CD4-positive, alpha-beta T cell treated with Interleukin-4 for 1 hour (primary cell): ENCODE measurements around the gene ABAT.

Source experiments
- DNase-seq, 2 donors: peaks; one replicate each; pipeline ENCODE4 v3.0.0-alpha.2; 2020 to 2022

The ABAT gene

DNA sequence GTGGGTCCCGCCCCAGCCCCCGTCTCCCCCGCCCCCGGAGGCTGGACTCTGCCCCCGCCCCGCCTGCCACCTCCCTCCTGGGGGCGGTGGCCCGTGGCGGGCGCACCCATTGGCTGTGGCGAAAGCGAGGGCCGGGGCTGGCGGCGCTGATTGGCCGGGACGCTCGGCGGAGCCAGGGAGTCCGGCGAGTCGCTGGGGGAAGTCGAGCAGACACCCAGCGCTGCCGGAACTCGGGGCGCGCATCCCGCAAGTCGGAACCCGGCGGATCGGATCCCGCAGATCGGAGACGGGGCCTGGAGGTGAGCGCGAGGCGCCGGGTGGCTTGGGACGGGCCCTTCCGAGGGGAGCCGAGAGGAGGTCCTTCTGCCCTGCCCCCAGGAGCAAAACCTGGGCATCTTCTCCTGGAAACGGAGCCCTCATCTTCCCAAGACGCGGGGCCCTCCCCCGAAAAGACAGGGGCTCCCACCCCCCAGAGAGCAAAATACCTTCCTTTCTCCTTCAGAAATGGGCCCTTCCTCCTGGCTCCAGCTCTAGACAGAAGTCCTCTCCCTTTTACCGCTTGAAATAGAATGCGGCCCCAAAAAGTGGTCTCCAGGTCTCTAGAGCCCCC is at the start of gene ABAT:
Gene ABAT, plus strand, starts transcription at position 205 of the 610 bp plus-strand sequence. CDS start 61,123 bp downstream, outside the sequence.
- DNase-seq: peak; percentile 90

DNA sequence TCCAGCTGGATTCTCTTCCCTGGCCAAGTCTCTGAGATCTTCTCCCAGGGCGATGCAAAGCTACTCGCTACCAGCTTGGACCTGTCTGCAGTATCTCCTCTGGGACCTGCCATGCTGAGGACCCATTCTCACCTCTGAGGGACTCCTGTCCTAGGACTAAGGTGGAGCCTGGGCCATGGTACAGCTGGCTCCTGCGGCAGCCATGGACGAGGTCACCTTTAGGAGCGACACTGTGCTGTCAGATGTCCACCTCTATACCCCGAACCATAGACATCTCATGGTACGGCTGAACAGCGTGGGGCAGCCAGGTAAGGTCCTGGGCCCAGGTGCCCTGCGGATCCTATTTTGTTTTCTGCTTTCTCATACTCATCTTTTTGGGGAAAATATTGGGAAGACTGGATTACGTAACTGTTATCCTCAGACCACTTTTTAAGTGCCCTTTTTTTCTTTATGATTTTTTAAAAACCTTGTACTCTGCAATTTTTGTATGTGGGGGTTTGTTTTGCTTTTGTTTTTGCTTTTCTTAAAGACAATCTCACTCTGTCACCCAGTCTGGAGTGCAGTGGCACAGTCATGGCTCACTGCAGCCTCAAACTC is 48.8 kb upstream of the ABAT start:
- DNase-seq: no peak

DNA sequence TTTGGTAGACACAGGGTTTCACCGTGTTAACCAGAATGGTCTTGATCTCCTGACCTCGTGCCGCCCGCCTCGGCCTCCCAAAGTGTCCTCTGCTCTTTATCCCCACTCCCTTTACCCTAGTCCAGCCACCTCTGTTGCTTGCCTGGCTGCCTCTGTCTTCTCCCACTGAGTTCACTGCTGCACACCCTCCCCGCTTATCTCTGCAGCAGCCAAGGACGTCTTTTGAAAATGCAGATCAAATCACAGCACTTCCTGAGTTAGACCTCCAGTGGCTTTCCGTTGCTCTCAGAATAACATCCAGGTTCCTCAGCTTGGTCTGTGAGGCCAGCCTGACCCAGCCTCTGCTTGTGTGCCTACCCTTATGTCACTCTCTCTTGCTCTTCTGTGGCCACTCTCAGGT is 47.5 kb upstream of the ABAT start:
- no peak for DNase-seq

DNA sequence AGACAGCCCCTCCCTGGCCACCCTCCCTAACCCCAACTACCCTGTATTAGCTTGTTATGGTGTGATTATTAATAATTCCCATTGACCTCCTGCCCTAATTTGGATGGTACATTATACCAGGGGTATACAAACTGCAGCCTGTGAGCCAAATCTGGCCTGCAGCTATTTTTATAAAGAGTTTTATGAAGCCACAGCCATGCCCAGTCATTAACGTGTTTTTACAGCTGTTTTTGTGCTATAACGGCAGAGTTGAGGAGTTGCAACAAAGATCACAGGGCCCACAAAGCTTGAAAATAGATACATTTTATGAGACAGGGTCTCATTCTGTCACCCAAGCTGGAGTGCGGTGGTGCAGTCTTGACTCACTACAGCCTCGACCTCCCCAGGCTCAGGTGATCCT is 47.0 kb upstream of the ABAT start:
- no peak for DNase-seq

DNA sequence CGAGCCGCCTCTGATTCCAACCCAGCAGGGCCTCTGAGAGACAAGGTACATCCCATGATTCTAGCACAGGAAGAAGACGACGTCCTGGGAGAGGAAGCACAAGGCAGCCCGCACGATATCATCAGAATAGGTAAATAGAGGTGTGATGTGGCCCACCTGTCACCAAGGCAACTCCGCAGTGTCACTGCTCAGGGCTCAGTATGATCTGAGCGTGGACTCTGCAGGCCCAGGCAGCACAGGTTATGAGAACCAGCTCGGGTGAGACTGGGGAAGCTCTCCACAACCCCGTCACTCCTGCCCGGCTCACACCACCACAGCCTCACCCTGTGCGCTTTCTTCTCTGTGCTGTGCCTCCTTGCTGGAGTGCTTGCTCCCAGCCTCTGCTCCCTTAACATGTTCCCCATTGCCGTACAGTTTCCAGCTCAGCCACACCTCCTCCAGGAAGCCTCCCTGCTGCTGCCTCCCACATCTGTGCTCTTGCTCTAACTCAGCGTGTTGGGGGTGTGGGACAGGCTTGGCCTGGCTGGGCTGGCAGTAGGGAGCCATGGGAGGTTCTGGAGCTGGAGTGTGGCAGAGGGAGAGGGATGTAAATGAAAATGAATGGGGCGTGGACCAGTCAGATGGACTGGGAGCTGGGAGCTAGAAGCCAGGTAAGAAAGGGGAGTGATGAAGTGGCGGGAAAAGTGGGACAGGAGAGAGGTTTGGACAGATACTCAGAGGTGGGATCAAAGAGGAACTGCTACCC is 45.3 kb upstream of the ABAT start:
- no peak for DNase-seq

DNA sequence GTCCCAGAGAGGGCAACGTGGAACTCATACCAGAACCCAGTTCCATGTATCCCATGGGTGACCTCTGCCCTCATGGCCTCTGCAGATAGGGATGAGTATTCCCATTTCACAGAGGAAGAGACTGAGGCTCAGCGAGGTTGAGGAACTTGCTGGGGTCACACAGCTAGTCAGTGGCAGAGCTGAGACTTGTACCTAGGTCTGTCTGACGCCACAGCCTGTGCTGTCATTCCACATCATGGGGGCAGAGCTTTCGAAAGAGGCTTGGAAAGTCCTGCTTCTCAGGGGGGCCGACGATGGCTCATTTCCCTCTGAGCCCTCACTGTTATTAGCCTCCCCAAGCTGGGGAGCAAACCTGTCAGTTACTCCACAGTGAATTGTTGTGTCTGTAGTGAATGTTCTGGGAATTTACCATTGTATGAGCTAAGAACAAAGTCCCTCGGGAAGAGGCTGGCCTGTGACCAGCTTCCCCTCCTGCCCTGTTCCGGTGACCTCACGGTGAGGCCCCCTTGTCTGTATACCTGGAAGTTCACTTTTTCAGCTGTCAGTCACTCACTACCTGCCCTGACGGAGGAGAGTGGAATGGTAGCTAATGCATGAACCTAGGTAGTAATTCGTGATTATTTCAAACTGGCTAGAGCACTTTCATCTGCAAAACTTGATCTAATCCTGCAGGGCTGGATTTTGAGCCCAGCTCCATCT is 44.0 kb upstream of the ABAT start:
- no peak for DNase-seq

DNA sequence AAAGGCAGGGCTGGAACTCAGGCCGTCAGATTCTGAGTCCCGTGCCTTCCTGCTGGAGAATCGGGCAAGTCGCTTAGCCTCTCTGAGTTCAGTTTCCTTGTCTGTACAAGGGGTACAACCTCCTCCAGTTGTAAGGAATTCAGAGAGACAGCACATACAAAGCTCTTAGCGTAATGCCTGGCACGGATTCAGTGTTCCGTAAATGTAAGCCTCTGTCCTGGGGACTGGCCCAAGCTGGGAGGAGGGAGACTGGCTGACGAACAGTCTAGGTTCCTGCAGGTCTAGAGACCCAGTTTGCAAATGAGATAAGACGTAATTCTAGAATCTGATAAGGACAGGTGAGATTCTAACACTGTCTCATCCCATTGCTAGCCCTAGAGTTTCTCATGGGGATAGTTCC is 43.0 kb upstream of the ABAT start:
- no peak for DNase-seq

DNA sequence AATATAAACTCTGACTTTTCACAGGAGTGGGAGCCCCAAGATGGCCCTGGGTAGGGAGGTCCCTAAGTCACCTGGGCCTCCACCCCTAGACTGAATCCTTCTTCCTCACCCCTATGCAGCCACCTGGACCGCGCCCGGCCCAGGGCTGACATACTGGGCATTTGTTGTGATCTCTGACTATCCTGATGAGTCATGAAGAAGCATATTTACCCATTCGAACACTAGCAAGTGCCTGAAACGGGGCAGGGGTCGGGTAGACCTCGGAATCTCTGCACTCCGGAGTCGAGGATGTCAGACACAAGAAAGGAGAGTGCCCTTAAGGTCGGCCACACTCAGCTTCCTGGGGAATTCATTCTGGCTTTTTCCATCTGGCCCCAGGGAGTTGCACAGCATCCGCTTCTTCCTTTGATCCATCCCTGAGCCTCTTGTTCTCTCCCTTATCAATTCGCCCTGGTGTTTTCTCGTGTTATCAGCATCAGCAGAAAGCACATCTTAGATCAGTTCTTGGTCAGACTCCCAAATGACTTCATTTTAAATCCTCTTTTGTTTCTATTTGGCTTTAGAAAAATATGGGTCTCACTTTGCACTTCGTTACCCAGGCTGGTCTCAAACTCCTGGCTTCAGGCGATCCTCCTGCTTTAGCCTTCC is 42.5 kb upstream of the ABAT start:
- no peak for DNase-seq

DNA sequence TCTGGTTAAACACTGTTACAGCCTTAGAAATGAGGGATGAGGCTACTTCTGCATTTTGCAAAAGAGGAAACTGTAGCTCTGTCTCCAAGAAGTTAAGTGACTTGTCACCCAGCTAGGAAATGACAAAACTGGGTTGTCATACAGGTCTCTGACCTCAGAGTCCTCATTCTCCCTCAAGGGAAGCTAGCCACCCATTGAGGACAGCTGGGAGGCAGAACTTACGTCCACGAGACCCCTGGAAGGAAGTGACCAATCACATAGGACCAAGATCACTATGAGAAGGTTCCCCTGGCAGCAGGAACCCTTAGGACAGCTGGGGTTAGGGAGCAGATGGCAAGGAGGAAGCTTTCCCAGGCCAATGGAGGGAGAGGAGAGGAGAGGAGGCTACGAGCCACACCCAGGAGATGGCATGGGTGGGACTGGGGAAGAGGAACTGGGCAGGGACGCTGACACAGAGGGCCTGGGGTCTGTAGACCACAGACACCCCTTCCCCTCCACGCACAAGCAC is 41.7 kb upstream of the ABAT start:
- DNase-seq: peak; percentile 33 to 75

DNA sequence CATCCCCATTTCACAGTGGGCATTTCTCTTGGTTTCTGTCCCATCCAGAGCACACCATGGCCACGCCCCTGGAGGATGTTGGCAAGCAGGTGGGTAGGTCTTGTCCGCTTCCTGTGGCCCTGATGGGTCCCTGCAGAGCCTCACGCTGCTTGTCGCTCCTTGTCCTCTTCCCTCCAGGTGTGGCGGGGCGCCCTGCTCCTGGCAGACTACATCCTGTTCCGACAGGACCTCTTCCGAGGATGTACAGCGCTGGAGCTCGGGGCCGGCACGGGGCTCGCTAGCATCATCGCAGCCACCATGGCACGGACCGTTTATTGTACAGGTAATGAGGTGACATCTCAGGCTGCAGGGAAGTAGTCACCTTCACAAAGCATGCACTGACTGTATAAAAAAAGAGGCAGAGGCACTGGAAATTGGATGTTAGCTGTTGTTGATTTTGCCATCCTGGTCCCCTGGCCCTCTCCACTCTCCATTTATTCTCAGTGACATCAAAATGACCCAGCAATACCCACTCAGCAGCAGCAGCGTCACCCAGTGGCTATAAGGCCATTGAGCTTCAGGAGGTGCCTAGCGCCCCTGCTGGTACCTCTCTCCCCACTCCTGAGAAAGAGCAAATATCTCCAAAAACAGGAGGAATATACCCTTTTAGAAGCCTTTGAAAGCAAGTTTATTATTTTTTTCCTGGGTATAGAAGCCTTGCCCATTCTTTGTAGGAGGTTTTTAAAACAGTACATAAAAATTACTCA is 39.3 kb upstream of the ABAT start:
- no peak for DNase-seq

DNA sequence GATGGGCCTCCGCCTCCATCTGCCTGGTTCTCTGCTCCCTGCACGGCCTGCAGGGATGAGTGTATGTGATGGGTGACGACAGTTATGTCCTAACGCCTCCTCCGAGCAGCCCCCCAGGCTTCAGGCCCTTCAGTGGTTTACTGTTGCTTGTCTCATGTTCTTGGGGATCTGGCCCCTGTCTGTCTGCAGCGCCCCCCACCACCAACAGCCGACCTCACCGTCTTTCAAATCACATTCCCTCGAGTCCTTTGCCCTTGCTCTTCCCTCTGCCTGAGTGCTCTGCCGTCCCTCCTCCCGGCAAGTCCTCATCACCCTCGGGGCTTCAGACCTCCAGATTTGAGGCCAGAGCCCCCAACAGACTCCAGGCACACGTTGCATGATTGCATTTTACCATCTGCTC is 34.7 kb upstream of the ABAT start:
- no peak for DNase-seq

DNA sequence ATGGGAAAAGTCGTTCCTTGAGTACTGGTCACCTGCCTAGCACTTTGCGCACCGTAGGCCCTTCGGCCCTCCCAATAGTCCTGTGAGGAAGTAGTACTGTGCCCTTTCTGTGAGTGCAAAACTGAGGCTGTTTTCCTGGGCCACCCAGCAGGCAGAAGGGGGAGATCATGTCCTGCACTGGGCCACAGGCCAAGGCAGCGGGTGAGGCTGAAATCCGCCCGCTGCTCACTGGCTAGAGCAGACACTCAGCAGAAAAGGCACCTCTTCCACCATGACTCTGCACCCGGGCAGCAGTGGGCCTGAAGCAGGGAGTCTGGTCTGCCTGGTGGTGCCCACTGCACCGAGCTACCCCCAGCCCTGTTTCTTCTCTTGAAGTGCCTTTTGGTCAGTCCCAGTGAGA is 32.7 kb upstream of the ABAT start:
- DNase-seq: no peak

DNA sequence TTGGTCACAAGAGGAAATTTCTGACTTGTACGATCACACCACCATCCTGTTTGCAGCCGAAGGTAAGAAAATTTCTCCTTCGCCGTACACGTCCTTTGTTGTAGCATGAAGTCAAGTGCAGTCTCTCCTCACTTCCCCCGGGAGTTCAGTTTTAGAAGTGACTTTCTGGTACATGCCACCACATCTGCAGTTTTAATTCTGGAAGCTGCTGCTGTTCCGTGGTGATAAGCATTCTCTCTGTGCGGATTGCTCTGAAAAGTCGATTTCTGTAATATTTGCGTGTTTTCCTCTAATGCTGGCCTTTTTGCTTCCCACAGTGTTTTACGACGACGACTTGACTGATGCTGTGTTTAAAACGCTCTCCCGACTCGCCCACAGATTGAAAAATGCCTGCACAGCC is 32.3 kb upstream of the ABAT start:
- no peak for DNase-seq

DNA sequence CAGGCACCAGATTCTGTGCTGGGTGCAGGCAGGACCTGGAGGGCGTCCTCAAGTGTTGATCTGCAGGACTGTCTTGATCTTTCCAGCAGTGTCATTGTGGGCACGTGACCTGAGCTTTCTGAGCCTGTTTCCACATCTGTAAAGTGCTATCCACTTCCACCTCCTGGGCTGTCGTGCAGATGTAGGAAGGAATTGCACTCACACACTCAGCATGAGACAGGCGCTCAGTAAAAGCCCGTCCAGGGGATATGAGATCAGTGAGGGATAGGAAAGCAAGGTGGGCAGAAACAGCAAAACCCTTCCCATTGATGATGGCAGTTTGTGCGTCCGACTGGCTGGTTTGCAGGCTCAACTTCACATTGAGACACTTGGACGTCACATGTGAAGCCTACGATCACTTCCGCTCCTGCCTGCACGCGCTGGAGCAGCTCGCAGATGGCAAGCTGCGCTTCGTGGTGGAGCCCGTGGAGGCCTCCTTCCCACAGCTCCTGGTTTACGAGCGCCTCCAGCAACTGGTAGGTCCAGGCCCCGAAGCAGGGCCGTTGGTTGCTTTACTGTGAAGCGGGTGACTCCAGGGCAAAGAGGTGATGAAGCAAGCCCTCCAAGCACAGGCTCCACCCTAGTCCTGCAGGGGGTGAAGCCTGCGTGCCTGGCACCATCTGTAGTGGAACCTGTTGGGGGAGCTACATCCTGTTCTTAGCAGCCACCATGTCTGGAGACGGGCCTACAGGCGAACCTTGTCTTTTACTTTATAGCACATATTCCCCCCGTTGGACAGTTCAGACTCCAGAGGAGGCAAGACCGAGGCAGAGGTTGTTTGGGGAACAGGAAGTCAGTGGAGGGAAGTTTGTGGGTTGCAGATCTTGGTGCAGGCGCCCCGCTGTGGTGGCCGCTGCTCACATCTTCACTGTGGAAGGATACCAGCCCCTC is 29.9 kb upstream of the ABAT start:
- DNase-seq: peak; percentile 17 to 49

DNA sequence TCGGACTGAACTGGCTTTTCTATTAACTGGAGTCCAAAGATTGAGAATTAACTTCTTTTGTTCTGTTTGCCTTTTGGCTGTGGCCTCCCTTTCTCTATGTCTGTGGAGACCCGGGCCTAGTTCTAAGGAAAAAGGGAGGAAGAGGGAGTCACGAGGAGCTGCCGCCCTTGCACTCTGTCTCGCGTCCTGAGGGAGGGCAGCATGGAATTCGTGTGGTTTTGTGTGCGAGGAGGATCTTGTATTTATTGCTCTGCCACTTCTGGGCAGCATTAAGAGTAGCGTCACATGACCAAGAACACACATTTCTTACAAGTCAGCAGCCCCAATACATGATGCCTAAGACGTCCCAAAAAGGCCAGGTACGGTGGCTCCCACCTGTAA is 29.3 kb upstream of the ABAT start:
- DNase-seq: no peak

DNA sequence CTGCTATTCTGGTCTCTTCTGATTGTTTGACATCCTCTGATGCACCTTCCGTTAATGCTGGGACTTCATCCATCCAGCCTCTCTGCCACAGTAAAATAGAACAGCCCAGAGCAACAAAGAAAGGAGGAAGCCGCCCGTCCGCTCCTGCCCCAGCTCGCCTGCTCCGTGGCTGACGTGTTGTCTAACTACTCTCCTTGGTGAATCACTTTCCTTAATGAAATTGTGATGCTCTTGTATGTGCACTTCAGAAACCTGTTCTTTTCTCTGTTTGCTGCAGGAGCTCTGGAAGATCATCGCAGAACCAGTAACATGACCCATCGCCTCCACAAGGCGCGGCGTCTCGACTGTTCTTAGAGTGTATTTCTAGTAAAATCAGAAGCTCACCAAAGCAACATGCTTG is 28.6 kb upstream of the ABAT start:
- DNase-seq: no peak

DNA sequence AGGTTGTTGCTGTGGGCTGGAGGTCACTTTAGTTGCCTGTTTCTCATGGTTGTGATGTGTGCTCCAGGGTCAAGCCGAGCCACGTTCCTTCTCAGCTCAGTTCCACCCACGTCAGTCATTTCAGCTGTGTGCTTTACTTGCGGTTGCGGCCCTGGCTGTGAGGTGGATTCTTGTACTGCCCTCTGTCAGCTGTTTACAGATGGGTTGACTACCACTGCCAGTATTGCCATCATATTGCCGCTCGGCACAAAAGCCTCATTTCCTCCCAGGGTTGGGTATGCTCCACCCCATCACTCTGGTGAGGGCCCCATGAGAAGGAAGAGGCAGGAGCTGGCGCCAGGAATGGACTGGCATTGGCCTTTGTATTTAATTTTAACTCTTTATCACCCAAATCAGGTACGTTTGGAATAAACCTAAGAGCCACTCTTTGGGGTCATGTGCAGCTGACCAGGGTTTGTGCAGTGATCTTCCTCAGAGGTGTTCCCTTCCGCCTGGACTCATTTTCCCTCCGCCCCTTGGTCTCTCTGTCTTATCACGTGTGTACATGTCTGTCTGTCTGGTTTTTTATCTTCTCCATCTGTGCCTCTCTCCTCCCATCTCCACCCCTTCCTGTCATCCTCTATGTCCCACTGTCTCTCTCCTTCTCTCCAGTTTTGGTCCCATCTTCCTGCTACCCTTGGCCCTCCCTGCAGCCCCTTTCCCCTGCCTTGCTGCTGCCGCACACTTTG is 27.9 kb upstream of the ABAT start:
- no peak for DNase-seq

DNA sequence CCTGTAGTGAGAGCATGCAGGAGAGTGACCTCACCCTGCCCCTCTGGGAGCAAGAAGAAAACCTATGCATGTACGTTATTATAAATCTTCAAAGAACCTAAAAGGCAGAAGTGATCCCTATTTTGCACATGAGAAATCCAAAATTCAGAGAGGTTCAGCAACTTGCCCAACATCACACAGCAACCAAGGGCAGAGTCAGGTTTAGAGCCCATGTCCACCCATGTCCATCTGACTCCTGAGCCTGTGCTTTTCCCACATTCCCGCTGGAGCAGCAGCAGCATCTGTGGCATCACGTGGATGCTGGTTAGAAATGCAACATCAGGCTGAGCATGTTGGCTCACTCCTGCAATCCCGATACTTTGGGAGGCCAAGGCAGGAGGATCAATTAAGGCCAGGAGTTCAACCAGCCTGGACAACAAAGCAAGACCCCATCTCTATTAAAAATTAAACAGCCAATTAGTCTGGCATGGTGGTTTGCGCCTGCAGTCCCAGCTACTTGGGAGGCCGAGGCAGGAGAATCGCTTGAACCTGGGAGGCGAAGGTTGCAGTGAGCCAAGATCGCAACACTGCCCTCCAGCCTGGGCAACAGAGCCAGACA is 26.6 kb upstream of the ABAT start:
- no peak for DNase-seq

DNA sequence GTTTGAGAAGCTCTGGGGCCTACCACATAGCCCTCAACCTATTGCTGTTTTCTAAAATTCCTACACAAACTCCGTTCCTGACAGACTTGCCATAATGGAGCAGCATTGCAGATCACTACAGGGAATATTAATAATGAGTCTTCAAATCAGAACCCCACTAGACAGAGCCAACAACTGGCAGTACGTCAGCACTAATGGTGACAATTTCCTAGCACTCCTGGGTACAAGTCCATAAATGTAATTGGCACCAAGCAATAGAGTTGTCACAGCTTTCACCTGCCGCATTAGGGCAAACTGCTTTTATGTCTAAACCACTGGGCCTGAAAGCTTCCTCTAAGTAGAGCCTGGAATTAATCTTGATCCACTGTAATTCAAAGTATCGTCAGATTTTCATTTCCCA is 25.5 kb upstream of the ABAT start:
- no peak for DNase-seq
